ENCODE results near the gene SHF.
"Not testable (repeated sequence)": the region's sequence is repeated elsewhere in the genome, so short reads cannot be mapped to it uniquely, and the experiment has no call there.

Gene SHF

GRCh38 chr15:45149060-45149459 is 38.7 kb downstream of the SHF start:
- no peak overlapping the region for H3K4me3 Mint-ChIP-seq
- peaks cover 15% of the 10 kb centered on the region for H3K36me3 Mint-ChIP-seq (ENCODE audit: low read depth)
- no peaks in the 10 kb centered on the region for H3K27me3 Mint-ChIP-seq
- H3K4me1 Mint-ChIP-seq (ENCODE audit: low read depth), result no peaks in the 10 kb centered on the region
- H3K27ac Mint-ChIP-seq, result no peak overlapping the region
- H3K9me3 Mint-ChIP-seq, result no peaks in the 10 kb centered on the region
- no peak for DNase-seq

- Mint-ChIP-seq H3K4me3 (no peak overlapping the region), H3K27me3 (no peaks in the 10 kb centered on the region), H3K36me3 (ENCODE audit: low read depth) (peaks cover 15% of the 10 kb centered on the region), H3K27ac (no peak overlapping the region), H3K4me1 (ENCODE audit: low read depth) (no peaks in the 10 kb centered on the region), H3K9me3 (no peaks in the 10 kb centered on the region)
- DNase-seq, result no peak
Observed at GRCh38 chr15:45148076-45149059, 39.4 kb downstream of the SHF start.

- no peak overlapping the region for H3K4me3 Mint-ChIP-seq
- peaks cover 14% of the 10 kb centered on the region for H3K36me3 Mint-ChIP-seq (ENCODE audit: low read depth)
- H3K27ac Mint-ChIP-seq, result no peak overlapping the region
- DNase-seq, result no peak
- no peaks in the 10 kb centered on the region for H3K4me1 Mint-ChIP-seq (ENCODE audit: low read depth)
- H3K9me3 Mint-ChIP-seq, result no peaks in the 10 kb centered on the region
- H3K27me3 Mint-ChIP-seq, result no peaks in the 10 kb centered on the region
Observed at GRCh38 chr15:45147606-45148005, 40.2 kb downstream of the SHF start.

- Mint-ChIP-seq H3K36me3 (ENCODE audit: low read depth) (peaks cover 4% of the 10 kb centered on the region), H3K27ac (no peak overlapping the region), H3K4me3 (no peak overlapping the region), H3K4me1 (ENCODE audit: low read depth) (no peaks in the 10 kb centered on the region), H3K9me3 (no peaks in the 10 kb centered on the region), H3K27me3 (no peaks in the 10 kb centered on the region)
- DNase-seq, result no peak
Observed at GRCh38 chr15:45146405-45146804, 41.4 kb downstream of the SHF start.

GRCh38 chr15:45144775-45145174 is 43.0 kb downstream of the SHF start:
- Mint-ChIP-seq H3K36me3 (ENCODE audit: low read depth) (no peaks in the 10 kb centered on the region), H3K9me3 (no peaks in the 10 kb centered on the region), H3K4me1 (ENCODE audit: low read depth) (no peaks in the 10 kb centered on the region), H3K27ac (no peak overlapping the region), H3K4me3 (no peak overlapping the region), H3K27me3 (no peaks in the 10 kb centered on the region)
- DNase-seq, result no peak

GRCh38 chr15:45143946-45144345 is 43.8 kb downstream of the SHF start:
- Mint-ChIP-seq H3K4me3 (no peak overlapping the region), H3K27me3 (no peaks in the 10 kb centered on the region), H3K4me1 (ENCODE audit: low read depth) (no peaks in the 10 kb centered on the region), H3K36me3 (ENCODE audit: low read depth) (no peaks in the 10 kb centered on the region), H3K27ac (no peak overlapping the region), H3K9me3 (no peaks in the 10 kb centered on the region)
- DNase-seq, result no peak

- H3K36me3 Mint-ChIP-seq (ENCODE audit: low read depth), result no peaks in the 10 kb centered on the region
Observed at GRCh38 chr15:45143056-45143455, 44.7 kb downstream of the SHF start.

GRCh38 chr15:45141386-45141785 is 46.4 kb downstream of the SHF start:
- no peaks in the 10 kb centered on the region for H3K9me3 Mint-ChIP-seq
- H3K36me3 Mint-ChIP-seq (ENCODE audit: low read depth), result no peaks in the 10 kb centered on the region
- H3K27ac Mint-ChIP-seq, result no peak overlapping the region
- DNase-seq, result no peak
- peaks cover 5% of the 10 kb centered on the region for H3K27me3 Mint-ChIP-seq
- peaks cover 2% of the 10 kb centered on the region for H3K4me1 Mint-ChIP-seq (ENCODE audit: low read depth)
- H3K4me3 Mint-ChIP-seq, result no peak overlapping the region

More at GRCh38 chr15:45143056-45143455, 44.7 kb downstream of the SHF start:
- Mint-ChIP-seq H3K4me3 (no peak overlapping the region), H3K27ac (no peak overlapping the region), H3K9me3 (no peaks in the 10 kb centered on the region), H3K4me1 (ENCODE audit: low read depth) (no peaks in the 10 kb centered on the region), H3K27me3 (no peaks in the 10 kb centered on the region)
- DNase-seq, result no peak

- Mint-ChIP-seq H3K27ac (no peak overlapping the region), H3K9me3 (no peaks in the 10 kb centered on the region), H3K27me3 (peaks cover 10% of the 10 kb centered on the region), H3K4me1 (ENCODE audit: low read depth) (peaks cover 6% of the 10 kb centered on the region), H3K36me3 (ENCODE audit: low read depth) (no peaks in the 10 kb centered on the region), H3K4me3 (no peak overlapping the region)
- DNase-seq, result no peak
Observed at GRCh38 chr15:45140557-45141250, 47.1 kb downstream of the SHF start.

- H3K9me3 Mint-ChIP-seq, result no peaks in the 10 kb centered on the region
- no peak overlapping the region for H3K4me3 Mint-ChIP-seq
- H3K36me3 Mint-ChIP-seq (ENCODE audit: low read depth), result no peaks in the 10 kb centered on the region
- no peak overlapping the region for H3K27ac Mint-ChIP-seq
- DNase-seq, result no peak
- peaks cover 13% of the 10 kb centered on the region for H3K27me3 Mint-ChIP-seq
- H3K4me1 Mint-ChIP-seq (ENCODE audit: low read depth), result peaks cover 8% of the 10 kb centered on the region
Observed at GRCh38 chr15:45139770-45140169, 48.0 kb downstream of the SHF start.

GRCh38 chr15:45138814-45139765 is 48.7 kb downstream of the SHF start:
- no peak overlapping the region for H3K27ac Mint-ChIP-seq
- H3K36me3 Mint-ChIP-seq (ENCODE audit: low read depth), result no peaks in the 10 kb centered on the region
- H3K4me3 Mint-ChIP-seq, result no peak overlapping the region
- no peak for DNase-seq
- peaks cover 19% of the 10 kb centered on the region for H3K27me3 Mint-ChIP-seq
- H3K4me1 Mint-ChIP-seq (ENCODE audit: low read depth), result peaks cover 11% of the 10 kb centered on the region
- H3K9me3 Mint-ChIP-seq, result no peaks in the 10 kb centered on the region

- H3K4me1 Mint-ChIP-seq (ENCODE audit: low read depth), result peaks cover 11% of the 10 kb centered on the region
- H3K4me3 Mint-ChIP-seq, result no peak overlapping the region
- no peak overlapping the region for H3K27ac Mint-ChIP-seq
- H3K27me3 Mint-ChIP-seq, result peaks cover 33% of the 10 kb centered on the region
- H3K9me3 Mint-ChIP-seq, result no peaks in the 10 kb centered on the region
- DNase-seq, result no peak
- no peaks in the 10 kb centered on the region for H3K36me3 Mint-ChIP-seq (ENCODE audit: low read depth)
Observed at GRCh38 chr15:45137703-45138102, 50.1 kb downstream of the SHF start.

- Mint-ChIP-seq H3K27me3 (peaks cover 44% of the 10 kb centered on the region), H3K9me3 (no peaks in the 10 kb centered on the region), H3K27ac (no peak overlapping the region), H3K4me1 (ENCODE audit: low read depth) (peaks cover 11% of the 10 kb centered on the region), H3K4me3 (peak overlapping the region; percentile 36), H3K36me3 (ENCODE audit: low read depth) (no peaks in the 10 kb centered on the region)
- no peak for DNase-seq
Observed at GRCh38 chr15:45136378-45136764, 51.4 kb downstream of the SHF start.

- not testable (repeated sequence) for H3K27ac Mint-ChIP-seq; H3K36me3 Mint-ChIP-seq (ENCODE audit: low read depth); DNase-seq; H3K9me3 Mint-ChIP-seq
- Mint-ChIP-seq H3K27me3 (peaks cover 48% of the 10 kb centered on the region), H3K4me1 (ENCODE audit: low read depth) (peaks cover 11% of the 10 kb centered on the region), H3K4me3 (peak overlapping the region; percentile 36)
Observed at GRCh38 chr15:45135705-45136377, 51.9 kb downstream of the SHF start.
